PFSK-1 (cell line): ENCODE results near the gene SLC16A2.

ENCODE experiments used
- POLR2AphosphoS5 ChIP-seq: IDR thresholded peaks from 2 replicates; pipeline ENCODE4 v1.6.1; 2012; ENCODE audit warnings: low read depth, mild to moderate bottlenecking, control low read depth, low read length, moderate library complexity
- REST ChIP-seq, 2 experiments: IDR thresholded peaks; 2 replicates each; pipeline versions ENCODE4 v1.6.1 to v1.8.0; 2011 to 2012; ENCODE audit warnings: low read depth in 2 of 2, low read length in 2 of 2, control low read depth in 1 of 2, inconsistent platforms in 1 of 2, mild to moderate bottlenecking in 1 of 2, moderate library complexity in 1 of 2; ENCODE audit not compliant: insufficient read depth in 1 of 2

GRCh38 chrX:74535086-74535407, 113.8 kb downstream of the SLC16A2 start:
- TF ChIP-seq POLR2AphosphoS5 (no peak), REST (IDR thresholded peaks at IDR 0.05; ENCODE audit: insufficient read depth in 1 of 2, low read depth in 2 of 2, low read length in 2 of 2) (no peak)
